KOPT-K1 (cell line): ENCODE data around the gene GPC3.
"Not testable (repeated sequence)": the region's sequence is repeated elsewhere in the genome, so short reads cannot be mapped to it uniquely, and the experiment has no call there.

Experiments
- H3K27ac ChIP-seq: fragments of 200-600 bp; sonication (generic); 2 replicates; pipeline ENCODE4 v1.5.1; 2016; ENCODE audit warnings: antibody characterized with exemption, mild to moderate bottlenecking, low read depth, low read length; ENCODE audit not compliant: poor library complexity, severe bottlenecking
- H3K36me3 ChIP-seq: fragments of 200-600 bp; sonication (generic); 2 replicates; pipeline ENCODE4 v1.5.1; 2017; ENCODE audit warnings: antibody characterized with exemption, mild to moderate bottlenecking, low read length, moderate library complexity; ENCODE audit not compliant: insufficient read depth
- H3K9me3 ChIP-seq: fragments of 200-600 bp; sonication (generic); 2 replicates; pipeline ENCODE4 v1.5.1; 2017; ENCODE audit warnings: antibody characterized with exemption, low read length, mild to moderate bottlenecking; ENCODE audit not compliant: insufficient read depth, poor library complexity, severe bottlenecking

GPC3 gene

GRCh38 chrX:133747196-133747595 is 238.2 kb downstream of the GPC3 start:
- peak overlapping the region; percentile 92 for H3K27ac ChIP-seq

GRCh38 chrX:133746593-133746992 is 238.8 kb downstream of the GPC3 start:
- Histone ChIP-seq H3K36me3 (no peaks in the 10 kb centered on the region), H3K27ac (peak overlapping the region; percentile 92), H3K9me3 (no peaks in the 10 kb centered on the region)

More at GRCh38 chrX:133747196-133747595, 238.2 kb downstream of the GPC3 start:
- Histone ChIP-seq H3K36me3 (no peaks in the 10 kb centered on the region), H3K9me3 (no peaks in the 10 kb centered on the region)

DNA sequence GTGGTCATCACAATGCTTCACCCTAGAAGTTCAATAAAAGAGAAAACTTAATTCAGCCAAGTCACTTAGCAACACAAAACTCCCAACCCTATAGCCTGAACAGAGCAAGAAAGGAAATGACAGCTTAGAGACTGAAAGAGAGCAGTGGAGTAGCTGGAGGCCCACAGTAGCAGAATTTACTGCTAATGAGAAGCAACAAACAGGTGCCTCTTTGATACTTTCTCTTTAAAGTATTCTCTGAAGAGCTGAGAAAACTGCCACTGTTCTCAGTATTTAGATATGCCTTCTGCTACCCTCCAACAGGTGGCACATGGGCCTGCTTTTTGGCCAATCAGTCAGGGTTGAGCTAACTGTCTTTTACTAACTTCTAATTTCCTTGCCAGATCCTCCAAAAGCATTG is 240.0 kb downstream of the GPC3 start:
- Histone ChIP-seq H3K27ac (peak overlapping the region; percentile 92), H3K36me3 (no peaks in the 10 kb centered on the region), H3K9me3 (no peaks in the 10 kb centered on the region)

DNA sequence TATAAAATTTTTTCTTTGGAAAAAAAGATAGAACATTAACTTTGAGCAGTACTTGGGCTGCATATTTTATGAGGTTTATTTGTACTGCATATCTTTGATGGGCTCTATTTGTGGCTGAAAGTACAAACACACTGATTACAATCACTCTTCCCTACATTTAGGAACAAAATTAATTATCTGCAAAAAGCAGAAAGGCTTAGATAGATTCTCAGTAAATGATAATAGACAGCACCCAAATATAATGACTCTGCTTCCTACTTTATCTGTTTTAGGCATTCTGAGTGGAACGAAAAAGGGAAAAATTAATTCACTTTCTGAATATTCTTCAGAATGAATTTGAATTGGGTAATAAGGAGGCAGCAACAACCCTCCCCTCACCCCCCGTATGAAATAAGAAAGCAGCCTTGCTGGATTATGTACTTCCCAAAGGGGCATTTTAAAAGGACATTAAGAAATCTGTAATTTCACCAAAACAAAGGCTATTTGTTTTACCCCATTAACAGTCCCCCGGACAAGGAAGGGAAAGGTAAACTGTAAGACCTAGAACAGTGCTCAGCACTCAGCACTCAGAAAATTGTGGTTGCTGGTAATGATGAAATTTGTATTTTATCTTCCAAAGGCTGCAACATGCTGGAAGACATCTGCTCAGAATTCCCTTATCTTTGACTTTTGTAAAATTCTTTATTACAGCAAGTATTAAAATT is 242.6 kb downstream of the GPC3 start:
- no peaks in the 10 kb centered on the region for H3K9me3 ChIP-seq
- peak overlapping the region; percentile 92 for H3K27ac ChIP-seq
- H3K36me3 ChIP-seq: no peaks in the 10 kb centered on the region

GRCh38 chrX:133741303-133741702 is 244.1 kb downstream of the GPC3 start:
- Histone ChIP-seq H3K27ac (peak overlapping the region; percentile 92), H3K9me3 (no peaks in the 10 kb centered on the region), H3K36me3 (no peaks in the 10 kb centered on the region)

DNA sequence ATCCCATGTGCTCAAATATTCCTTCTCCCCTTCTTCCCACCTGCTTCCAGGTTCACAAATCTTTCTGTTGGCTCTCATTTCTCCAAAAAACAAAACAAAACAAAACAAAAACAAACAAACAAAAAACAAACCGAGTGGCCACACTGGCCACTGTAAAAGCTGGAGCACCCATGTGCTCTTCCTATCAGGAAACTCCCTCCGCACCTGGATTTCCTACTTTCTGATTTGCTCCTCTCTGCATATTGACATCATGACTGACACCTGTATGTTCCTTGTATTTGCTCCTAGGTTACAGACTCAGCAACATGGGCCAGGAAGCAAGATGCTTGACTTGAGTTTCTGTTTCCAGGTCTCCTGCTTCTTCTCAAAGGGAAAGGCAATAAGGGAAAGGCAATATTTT is 258.8 kb downstream of the GPC3 start:
- no peaks in the 10 kb centered on the region for H3K36me3 ChIP-seq
- no peak overlapping the region for H3K27ac ChIP-seq
- H3K9me3 ChIP-seq: no peaks in the 10 kb centered on the region

GRCh38 chrX:133726211-133726630 is 259.2 kb downstream of the GPC3 start:
- no peak overlapping the region for H3K27ac ChIP-seq
- no peaks in the 10 kb centered on the region for H3K9me3 ChIP-seq
- no peaks in the 10 kb centered on the region for H3K36me3 ChIP-seq

DNA sequence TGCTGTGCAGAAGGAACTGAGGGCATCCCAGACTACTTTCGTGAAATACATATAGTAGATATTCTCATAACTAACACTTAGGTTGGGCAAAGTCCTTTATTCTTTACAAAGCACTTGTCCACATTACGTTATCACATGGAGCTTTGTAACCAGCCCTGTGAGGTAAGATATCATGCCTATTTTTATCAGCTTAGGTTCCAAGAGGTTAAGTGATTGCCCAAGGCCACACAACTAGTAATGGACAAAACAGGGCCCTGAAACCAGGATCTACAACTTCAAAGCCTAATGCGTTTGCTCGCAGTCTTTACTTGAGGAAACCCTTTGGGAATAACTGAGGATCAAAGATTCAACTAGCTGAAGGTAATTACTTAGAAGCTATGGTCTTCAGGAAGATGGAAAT is 261.5 kb downstream of the GPC3 start:
- Histone ChIP-seq H3K36me3 (no peaks in the 10 kb centered on the region), H3K27ac (no peak overlapping the region), H3K9me3 (peaks cover 13% of the 10 kb centered on the region)

- H3K36me3 ChIP-seq: no peaks in the 10 kb centered on the region
Measured at GRCh38 chrX:133722756-133723155, 262.6 kb downstream of the GPC3 start.

DNA sequence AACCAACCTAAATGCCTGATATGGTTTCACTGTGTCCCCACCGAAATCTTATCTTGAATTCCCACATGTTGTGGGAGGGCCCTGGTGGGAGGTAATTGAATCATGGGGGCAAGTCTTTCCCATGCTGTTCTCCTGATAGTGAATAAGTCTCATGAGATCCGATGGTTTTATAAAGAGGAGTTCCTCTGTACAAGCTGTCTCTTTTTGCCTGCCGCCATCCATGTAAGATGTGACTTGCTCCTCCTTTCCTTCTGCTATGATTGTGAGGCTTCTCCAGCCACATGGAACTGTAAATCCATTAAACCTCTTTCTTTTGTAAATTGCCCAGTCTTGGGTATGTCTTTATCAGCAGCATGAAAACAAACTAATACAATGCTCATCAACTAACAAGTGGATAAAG is 265.1 kb downstream of the GPC3 start:
- not testable (repeated sequence) for H3K36me3 ChIP-seq, H3K27ac ChIP-seq
- H3K9me3 ChIP-seq: peaks cover 21% of the 10 kb centered on the region

More at GRCh38 chrX:133722756-133723155, 262.6 kb downstream of the GPC3 start:
- Histone ChIP-seq H3K9me3 (peaks cover 13% of the 10 kb centered on the region), H3K27ac (peak overlapping the region; percentile 73)

DNA sequence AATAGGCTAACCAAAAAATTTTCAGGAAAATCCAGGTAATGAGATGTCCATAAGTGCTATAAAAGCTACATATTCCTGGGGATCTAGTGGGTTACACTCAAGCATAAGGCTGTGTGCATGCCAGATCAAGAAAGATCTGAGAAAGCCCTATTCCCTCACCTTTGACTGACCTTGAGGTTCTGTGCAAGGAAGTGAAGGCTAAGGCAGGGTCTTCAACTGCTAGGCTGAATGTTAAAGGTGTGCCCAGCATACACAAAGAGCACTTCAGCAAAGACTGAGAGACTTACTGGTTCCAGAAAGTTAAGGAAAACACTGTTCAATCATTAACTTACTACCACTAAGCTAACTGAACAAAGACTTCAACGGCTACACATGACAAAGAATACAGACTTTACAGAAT is 269.7 kb downstream of the GPC3 start:
- H3K36me3 ChIP-seq: no peaks in the 10 kb centered on the region
- no peak overlapping the region for H3K27ac ChIP-seq
- H3K9me3 ChIP-seq: peaks cover 20% of the 10 kb centered on the region

DNA sequence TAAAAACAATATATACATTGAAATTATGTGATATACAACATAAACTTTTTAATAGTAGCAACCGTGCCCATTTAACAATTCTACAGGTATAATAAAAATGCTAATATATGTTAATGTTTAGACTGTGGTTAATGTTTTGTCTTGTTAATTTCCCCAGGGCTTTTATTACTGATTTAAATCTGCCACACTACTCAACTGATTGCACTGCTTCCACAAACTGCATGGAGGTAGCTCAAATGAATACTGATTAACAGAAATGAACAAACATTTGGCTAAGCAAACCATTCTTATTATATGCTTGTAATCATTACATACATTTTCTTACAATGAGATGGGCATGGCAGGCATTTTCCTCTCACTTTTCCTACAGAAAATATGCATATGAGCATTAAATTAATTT is 275.9 kb downstream of the GPC3 start:
- Histone ChIP-seq H3K9me3 (no peaks in the 10 kb centered on the region), H3K27ac (no peak overlapping the region), H3K36me3 (no peaks in the 10 kb centered on the region)

GRCh38 chrX:133706890-133707289 is 278.5 kb downstream of the GPC3 start:
- no peaks in the 10 kb centered on the region for H3K9me3 ChIP-seq
- no peak overlapping the region for H3K27ac ChIP-seq
- H3K36me3 ChIP-seq: no peaks in the 10 kb centered on the region

DNA sequence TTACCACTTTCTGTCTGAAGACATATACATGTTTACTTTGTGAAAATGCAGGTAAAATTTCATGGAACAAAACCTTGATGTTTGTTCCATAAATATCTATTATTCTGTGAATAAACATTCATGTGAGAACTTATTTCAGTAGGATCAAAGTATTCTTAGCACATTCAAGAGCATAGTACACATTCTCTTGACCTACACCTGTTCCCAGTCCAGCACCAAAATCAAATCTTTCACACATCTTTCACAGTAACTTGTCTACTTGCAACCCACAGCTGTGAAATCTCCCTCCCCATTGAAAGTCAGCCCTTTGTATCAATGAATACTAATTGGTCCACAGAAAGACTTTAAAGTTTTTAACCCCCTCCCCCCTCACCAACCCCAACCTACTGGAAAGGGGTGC is 283.2 kb downstream of the GPC3 start:
- Histone ChIP-seq H3K27ac (no peak overlapping the region), H3K9me3 (no peaks in the 10 kb centered on the region)

GRCh38 chrX:133699023-133699728 is 286.2 kb downstream of the GPC3 start:
- H3K36me3 ChIP-seq: no peaks in the 10 kb centered on the region
- H3K27ac ChIP-seq: peak overlapping the region; percentile 69
- H3K9me3 ChIP-seq: no peaks in the 10 kb centered on the region

More for the DNA sequence above, 283.2 kb downstream of the GPC3 start:
- H3K36me3 ChIP-seq: no peaks in the 10 kb centered on the region

- H3K36me3 ChIP-seq: no peaks in the 10 kb centered on the region
- no peaks in the 10 kb centered on the region for H3K9me3 ChIP-seq
- H3K27ac ChIP-seq: peak overlapping the region; percentile 69
Measured at GRCh38 chrX:133698298-133698697, 287.1 kb downstream of the GPC3 start.
